ENCODE results near the gene RAI14. TPM values are rescaled to one million over a fixed set of nuclear protein-coding genes. Genes with fewer than 3 reads are reported as not detected.

RAI14 gene
- total RNA-seq, 1 donor from 2014 or later = 259 TPM

GRCh38 chr5:34672196-34672595 is 16.1 kb downstream of the RAI14 start:
- no peak overlapping the region for H3K27ac Mint-ChIP-seq (ENCODE audit: unreplicated experiment)
- TF ChIP-seq CTCF (IDR thresholded peaks at IDR 0.05; ENCODE audit: partially characterized antibody, unreplicated experiment) = no peak
- peaks cover 3% of the 10 kb centered on the region for H3K9me3 Mint-ChIP-seq (ENCODE audit: unreplicated experiment)
- no peak for DNase-seq
- H3K4me3 Mint-ChIP-seq (ENCODE audit: unreplicated experiment) = no peak overlapping the region
- H3K4me1 Mint-ChIP-seq (ENCODE audit: low read depth, unreplicated experiment) = peaks cover 36% of the 10 kb centered on the region
- H3K36me3 Mint-ChIP-seq (ENCODE audit: unreplicated experiment) = no peaks in the 10 kb centered on the region
- no peaks in the 10 kb centered on the region for H3K27me3 Mint-ChIP-seq (ENCODE audit: unreplicated experiment)

- DNase-seq = no peak
- TF ChIP-seq CTCF (IDR thresholded peaks at IDR 0.05; ENCODE audit: partially characterized antibody, unreplicated experiment) = no peak
- H3K4me1 Mint-ChIP-seq (ENCODE audit: low read depth, unreplicated experiment) = peaks cover 32% of the 10 kb centered on the region
- no peak overlapping the region for H3K4me3 Mint-ChIP-seq (ENCODE audit: unreplicated experiment)
- peaks cover 4% of the 10 kb centered on the region for H3K9me3 Mint-ChIP-seq (ENCODE audit: unreplicated experiment)
- H3K27me3 Mint-ChIP-seq (ENCODE audit: unreplicated experiment) = no peaks in the 10 kb centered on the region
- H3K27ac Mint-ChIP-seq (ENCODE audit: unreplicated experiment) = no peak overlapping the region
- H3K36me3 Mint-ChIP-seq (ENCODE audit: unreplicated experiment) = no peaks in the 10 kb centered on the region
Measured at GRCh38 chr5:34673463-34674125, 17.5 kb downstream of the RAI14 start.

- Mint-ChIP-seq H3K36me3 (ENCODE audit: unreplicated experiment) (no peaks in the 10 kb centered on the region), H3K4me1 (ENCODE audit: low read depth, unreplicated experiment) (peaks cover 31% of the 10 kb centered on the region), H3K27ac (ENCODE audit: unreplicated experiment) (no peak overlapping the region), H3K4me3 (ENCODE audit: unreplicated experiment) (no peak overlapping the region), H3K27me3 (ENCODE audit: unreplicated experiment) (no peaks in the 10 kb centered on the region), H3K9me3 (ENCODE audit: unreplicated experiment) (peaks cover 4% of the 10 kb centered on the region)
- DNase-seq = no peak
- TF ChIP-seq CTCF (IDR thresholded peaks at IDR 0.05; ENCODE audit: partially characterized antibody, unreplicated experiment) = no peak
Measured at GRCh38 chr5:34674187-34674586, 18.1 kb downstream of the RAI14 start.

GRCh38 chr5:34675857-34676256 is 19.7 kb downstream of the RAI14 start:
- Mint-ChIP-seq H3K4me1 (ENCODE audit: low read depth, unreplicated experiment) (peaks cover 23% of the 10 kb centered on the region), H3K36me3 (ENCODE audit: unreplicated experiment) (no peaks in the 10 kb centered on the region), H3K4me3 (ENCODE audit: unreplicated experiment) (no peak overlapping the region), H3K9me3 (ENCODE audit: unreplicated experiment) (peaks cover 1% of the 10 kb centered on the region), H3K27me3 (ENCODE audit: unreplicated experiment) (no peaks in the 10 kb centered on the region), H3K27ac (ENCODE audit: unreplicated experiment) (no peak overlapping the region)
- no peak for DNase-seq
- no peak for TF ChIP-seq CTCF (IDR thresholded peaks at IDR 0.05; ENCODE audit: partially characterized antibody, unreplicated experiment)

GRCh38 chr5:34676416-34676815 is 20.3 kb downstream of the RAI14 start:
- H3K36me3 Mint-ChIP-seq (ENCODE audit: unreplicated experiment) = no peaks in the 10 kb centered on the region
- H3K4me3 Mint-ChIP-seq (ENCODE audit: unreplicated experiment) = no peak overlapping the region
- no peak for TF ChIP-seq CTCF (IDR thresholded peaks at IDR 0.05; ENCODE audit: partially characterized antibody, unreplicated experiment)
- no peaks in the 10 kb centered on the region for H3K27me3 Mint-ChIP-seq (ENCODE audit: unreplicated experiment)
- peaks cover 1% of the 10 kb centered on the region for H3K9me3 Mint-ChIP-seq (ENCODE audit: unreplicated experiment)
- H3K27ac Mint-ChIP-seq (ENCODE audit: unreplicated experiment) = no peak overlapping the region
- DNase-seq = no peak
- peaks cover 18% of the 10 kb centered on the region for H3K4me1 Mint-ChIP-seq (ENCODE audit: low read depth, unreplicated experiment)

All from glutamatergic neuron (in vitro differentiated cells).